DMS 273 (cell line): ENCODE data around the gene TMEM9.

Experiments used
- DNase-seq: peaks from one replicate; lab custom pipeline; 2025; ENCODE audit not compliant: unreplicated experiment; lab: John Stamatoyannopoulos, UW

Gene TMEM9

DNA sequence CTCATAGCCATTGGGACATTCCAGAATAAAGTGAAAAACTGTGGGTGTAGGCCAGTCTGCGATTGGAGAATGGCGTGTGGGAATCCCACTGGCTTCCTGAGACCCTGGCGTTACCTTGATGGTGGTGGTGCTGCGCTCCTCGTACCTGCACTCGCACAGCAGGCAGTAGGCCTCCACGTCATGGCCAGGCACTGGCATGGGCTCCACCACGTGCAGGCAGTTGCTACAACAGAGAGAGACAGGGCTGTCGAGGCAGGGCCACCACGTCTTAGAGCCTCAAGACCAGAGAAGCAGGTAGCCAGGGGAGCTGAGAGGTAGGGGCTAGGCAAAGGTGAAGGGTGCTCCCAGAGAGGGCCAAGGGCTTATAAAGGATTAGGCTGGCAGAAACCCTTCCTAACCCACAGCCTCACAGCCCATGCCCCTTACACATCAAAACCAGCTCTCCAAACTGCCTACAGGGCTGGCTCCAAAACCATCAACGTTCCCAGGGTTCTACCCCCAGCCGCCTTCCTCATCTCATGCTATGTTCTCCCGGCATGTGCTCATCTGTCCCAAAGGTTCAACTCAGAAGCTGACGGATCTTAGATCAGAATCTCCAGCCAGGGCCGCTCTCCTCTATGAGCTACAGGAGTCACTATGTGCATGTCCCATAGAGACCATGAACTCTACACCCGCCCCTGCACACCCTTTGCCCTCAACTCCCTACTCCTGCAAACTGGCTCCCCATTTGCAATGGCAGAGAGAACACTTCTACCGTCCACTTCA, 7.5 kb downstream of the TMEM9 start:
- DNase-seq: no peak

GRCh38 chr1:201145816-201146215, 8.5 kb downstream of the TMEM9 start:
- DNase-seq: no peak

- no peak for DNase-seq
Measured at GRCh38 chr1:201145132-201145531, 9.1 kb downstream of the TMEM9 start.

- DNase-seq: no peak
Measured at GRCh38 chr1:201144701-201145100, 9.6 kb downstream of the TMEM9 start.

- no peak for DNase-seq
Measured at GRCh38 chr1:201143726-201144635, 10.3 kb downstream of the TMEM9 start.

DNA sequence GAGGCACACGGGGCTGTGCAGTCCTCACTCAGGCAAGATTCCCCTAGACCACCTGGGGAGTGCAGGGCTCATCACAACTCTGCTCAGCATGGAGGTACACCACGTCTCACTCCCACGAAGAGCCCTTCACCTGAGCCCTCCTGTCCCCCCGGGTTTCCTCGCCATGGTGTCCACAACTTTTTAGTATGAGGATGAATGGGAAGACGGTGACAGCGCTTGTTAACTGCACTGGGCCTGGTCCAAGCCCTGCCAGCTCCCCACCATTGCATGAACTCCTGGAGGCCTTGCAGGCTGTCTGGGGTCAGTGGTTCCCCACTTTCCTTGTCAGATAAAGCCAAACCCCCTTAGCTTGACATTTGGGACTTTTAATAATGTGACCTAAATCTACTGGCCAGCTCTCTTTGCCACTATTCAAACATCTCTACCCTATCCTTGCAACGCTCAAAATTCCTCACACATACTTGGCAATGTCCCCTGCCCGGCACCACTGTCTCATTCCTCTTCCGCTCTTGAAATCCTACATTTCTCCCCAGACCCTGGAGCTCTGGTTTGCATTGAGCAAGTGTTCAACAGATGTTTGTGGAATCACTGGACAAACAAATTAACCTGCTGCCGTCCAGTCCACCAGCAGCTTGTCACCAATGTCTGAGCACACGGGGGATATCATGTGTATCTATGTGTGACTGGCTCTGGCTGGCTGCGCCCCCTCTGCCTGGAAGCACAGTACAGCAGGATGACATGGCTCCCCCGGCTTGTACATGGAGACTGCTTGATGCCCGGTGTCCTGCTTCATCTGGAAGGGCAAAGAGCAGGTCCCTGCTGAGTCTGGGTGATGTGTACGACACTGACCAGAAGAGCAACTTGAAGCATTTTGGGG, 11.2 kb downstream of the TMEM9 start:
- DNase-seq: no peak

DNA sequence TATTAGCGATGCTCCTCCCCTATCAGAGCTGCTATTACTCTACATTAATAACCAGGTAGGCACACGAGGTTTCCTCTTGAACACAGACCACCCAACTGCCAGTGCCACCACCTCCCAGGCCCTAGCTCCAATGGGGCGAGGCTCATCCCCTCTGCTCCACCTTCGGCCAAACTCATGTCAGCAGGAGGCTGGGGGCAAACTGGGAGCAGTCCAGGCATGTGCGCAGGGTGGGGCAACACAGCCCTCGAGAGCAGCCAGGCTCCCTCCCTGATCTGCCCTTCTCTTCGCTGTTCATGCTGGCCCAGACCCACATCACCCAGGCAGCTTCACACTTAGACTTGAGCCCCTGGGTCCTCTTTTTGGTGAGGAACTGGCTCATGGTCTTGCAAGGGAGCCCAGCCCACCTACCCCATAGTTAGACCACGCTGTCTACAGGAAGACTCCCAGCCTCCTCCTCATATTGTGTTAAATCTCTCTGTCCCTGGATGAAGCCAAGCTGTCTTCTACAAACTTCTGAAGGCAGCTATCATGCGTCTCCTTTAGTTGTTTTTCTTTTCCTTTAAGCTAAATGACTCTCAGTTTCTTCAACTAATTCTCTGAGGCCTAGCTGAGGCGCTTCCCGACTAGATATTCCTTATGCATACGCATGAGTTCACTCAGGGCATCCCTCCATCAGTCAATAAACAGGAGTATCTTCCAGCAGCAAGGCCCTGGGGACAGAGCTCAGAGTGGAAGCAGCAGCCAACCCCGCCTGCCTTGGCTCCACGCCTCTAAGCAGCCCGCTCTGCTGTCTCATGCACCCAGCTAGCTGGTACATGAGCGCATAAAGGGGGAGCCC, 12.0 kb downstream of the TMEM9 start:
- no peak for DNase-seq

- DNase-seq: no peak
Measured at GRCh38 chr1:201141418-201141817, 12.9 kb downstream of the TMEM9 start.

DNA sequence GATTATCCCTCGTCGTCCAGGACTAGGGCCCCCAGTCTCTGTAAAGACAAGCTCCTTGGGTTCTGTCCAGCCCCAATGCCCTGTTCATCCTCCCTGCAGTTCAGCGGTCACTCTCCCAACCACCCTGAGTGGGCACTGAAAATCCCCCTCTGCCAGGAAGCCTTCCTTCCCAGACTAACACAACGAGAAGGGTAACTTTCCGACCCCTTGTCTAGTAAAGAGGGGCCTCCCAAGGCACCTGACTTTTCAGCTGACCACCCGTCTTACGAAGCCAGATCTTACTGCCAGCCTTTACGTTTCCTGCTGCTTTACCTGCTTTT, 13.4 kb downstream of the TMEM9 start:
- DNase-seq: no peak

- no peak for DNase-seq
Measured at GRCh38 chr1:201140235-201140940, 13.9 kb downstream of the TMEM9 start.

- no peak for DNase-seq
Measured at GRCh38 chr1:201139756-201140155, 14.5 kb downstream of the TMEM9 start.

DNA sequence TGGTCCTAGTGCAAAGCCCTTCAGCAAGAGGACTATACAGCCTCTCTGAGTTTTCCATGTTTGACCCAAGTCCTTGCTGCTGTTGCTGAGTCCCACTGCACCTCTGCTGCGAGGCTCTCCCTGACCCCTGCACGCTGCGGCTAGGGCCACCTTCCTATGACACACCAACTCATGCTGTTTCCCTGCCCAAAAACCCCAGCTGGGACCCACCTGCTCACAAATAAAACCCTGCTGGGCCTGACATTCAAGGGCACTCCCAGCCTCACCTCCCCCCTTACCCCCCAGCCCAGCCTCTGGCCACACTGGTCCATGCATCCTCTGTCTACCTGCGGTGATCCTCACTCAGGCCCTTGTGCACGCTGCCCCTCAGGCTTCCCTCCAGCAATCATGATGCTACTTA, 15.0 kb downstream of the TMEM9 start:
- DNase-seq: no peak

DNA sequence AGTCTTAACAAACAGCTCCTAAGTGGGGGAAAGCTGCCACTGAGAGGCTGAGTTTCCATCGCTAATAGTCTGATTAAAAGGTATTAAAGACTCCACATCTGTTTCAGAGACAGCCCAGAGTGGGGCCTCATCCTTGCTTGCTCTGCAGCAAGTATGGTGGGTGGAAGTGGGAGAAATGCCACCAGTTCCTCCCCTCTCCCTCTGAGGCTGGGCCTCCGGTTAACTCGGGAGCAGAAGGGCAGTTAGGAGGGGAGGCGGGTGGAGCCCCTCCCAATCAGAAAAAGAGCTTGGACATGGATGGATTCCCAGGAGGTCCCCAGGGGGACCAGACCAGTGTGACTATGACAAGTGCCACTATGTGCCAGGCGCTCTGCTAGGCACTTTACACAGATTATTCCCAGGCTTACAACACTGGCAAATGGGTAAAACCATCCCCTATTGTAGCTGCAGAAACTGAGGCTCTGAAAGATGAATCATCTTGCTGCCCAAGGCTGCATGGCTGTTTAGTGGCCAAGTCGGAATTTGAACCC, 15.9 kb downstream of the TMEM9 start:
- no peak for DNase-seq

- no peak for DNase-seq
Measured at GRCh38 chr1:201137579-201138310, 16.5 kb downstream of the TMEM9 start.

GRCh38 chr1:201137024-201137392, 17.3 kb downstream of the TMEM9 start:
- no peak for DNase-seq

DNA sequence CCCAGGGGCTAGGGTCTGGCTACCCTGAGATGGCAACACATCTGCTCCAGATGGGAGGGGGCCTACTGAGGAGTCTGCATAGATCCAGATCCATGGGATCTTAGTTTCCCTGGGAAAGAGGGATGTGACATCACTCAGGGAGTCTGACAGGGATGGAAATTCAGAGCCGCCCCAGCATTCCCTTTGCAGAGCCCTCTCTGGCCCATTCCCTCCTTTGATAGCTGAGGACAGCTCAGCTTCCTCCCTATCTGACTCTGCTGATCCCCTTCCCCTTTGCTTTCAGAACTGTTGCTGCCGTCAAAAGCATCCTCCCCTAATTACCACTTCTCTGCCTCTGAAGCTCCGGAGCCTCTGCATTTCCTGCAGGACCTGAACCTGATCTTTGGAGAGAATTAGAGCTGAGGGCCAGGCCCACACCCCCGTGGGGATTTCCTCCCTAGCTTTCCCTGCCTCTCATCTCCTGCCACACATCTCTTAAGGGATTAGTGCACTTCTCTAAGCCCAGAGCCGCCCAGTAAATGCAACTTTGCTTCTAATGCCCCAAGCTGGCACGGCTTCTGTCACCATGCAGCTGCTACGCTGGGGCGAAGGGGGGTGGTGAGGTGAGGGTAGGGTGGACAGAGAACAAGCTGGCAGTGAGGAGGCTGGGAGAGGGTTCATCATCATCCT, 17.8 kb downstream of the TMEM9 start:
- no peak for DNase-seq

DNA sequence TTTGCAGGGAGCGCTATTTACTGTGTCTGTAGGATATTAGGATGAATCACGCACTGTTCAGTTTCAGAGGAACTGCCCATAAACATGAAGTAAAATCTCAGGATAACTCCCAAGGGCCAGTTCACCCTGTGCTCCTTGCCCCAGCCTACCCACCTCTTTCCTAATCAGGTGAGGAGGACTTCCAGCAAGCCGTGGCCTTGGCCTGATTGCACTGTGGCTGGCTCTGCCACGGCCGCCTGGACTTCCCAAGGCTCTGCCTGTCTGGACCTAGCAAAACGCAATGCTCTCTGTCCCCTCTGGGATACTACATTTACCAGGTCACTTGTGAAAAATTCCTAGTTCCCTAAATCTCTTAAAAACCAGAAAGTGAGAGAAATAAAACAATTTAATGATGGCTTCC, 19.9 kb downstream of the TMEM9 start:
- DNase-seq: no peak

GRCh38 chr1:201131398-201131797, 22.9 kb downstream of the TMEM9 start:
- DNase-seq: no peak

DNA sequence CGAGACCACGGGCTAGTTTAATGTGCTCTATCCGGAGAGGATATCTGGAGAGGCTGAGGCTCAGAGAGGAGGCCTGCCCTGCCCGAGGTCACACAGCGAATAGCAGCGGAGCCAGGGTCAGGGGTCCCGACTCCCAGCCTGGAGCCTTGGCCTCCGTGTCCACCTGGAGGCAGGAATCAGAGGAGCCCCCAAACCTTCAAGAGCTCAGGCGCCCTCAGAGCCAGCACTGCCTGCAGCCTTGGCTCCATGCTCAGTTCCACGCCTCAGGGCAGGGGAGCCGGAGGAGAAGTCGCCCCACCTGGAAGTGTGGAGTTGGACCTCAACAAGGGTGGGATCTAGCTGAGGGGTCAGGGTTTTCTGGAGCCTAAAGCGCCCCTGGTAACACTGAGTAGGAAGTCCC, 25.3 kb downstream of the TMEM9 start:
- DNase-seq: no peak
